GM21786 (cell line): ENCODE measurements around the gene PRMT9.

Experiments
- ATAC-seq: cut with Tn5 transposase; IDR thresholded peaks from one replicate; pipeline ENCODE4 v1.9.1; 2021; ENCODE audit not compliant: unreplicated experiment

Gene PRMT9

GRCh38 chr4:147682755-147683154 is 1.2 kb downstream of the PRMT9 start:
- no peak for ATAC-seq

DNA sequence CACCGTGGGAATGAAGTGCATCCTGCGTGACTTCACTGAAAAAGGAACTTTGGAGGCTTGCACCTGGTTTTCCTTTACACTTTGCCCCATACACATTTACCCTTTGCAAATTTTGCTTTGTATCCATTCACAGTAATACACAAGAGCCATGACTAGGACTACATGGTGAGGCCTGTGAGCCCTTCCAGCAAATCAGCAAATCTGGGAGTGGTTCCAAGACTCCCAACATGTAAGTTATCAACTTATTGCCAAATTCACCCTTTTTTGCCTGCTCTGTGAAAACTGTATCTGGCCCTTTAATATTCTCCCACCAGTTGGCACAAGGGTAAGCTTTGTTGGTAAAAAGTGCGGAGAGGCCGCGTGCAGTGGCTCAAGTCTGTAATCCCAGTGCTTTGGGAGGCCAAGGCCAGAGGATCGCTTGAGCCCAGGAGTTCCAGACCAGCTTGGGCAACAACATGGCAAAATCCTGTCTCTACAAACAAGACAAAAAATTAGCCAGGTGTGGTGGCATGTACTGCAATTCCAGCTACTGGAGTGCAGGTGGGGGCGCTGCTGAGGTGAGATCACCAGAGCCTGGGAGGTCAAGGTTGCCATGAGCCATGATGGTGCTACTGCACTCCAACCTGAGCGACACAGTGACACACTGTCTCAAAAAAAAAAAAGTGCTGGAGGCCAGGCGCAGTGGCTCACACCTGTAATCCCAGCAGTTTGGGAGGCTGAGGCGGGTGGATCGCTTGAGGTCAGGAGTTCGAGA is 5.0 kb downstream of the PRMT9 start:
- ATAC-seq = no peak

DNA sequence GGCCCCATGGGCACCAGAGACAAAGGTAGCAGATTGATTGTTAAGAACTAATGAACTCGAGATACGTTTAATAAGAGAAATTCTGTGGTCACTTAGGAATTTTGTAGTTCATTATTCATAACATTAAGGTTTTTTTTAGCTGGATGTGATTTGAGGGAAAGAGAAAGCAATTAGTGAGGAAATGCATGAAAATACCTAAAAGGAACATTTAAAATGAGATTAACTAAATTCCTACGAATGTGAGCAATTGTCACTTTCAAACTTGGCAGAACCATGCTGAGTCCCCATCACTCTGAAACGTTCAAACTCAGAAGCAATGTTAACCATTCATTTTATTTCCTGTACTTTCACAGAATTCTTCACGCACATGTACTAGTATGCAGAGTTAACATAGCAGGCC is 5.9 kb downstream of the PRMT9 start:
- no peak for ATAC-seq

DNA sequence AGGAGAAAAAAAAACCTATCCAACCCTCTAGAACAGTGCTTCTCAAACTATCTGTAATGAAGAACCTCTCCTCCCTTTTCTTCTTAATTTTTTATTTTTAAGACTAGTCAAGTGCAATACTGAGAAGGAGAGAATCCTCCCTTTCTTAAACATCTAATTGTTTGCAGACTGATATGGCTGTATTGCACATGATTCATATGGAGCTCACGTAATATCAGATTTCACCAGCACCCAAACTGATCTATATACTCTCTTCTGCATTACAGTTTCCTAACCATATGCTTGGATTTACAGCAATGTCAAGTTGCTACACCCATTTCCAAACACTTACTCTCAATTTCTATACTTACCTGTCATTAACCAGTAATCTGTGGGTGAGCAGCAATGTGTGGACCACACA is 9.5 kb downstream of the PRMT9 start:
- ATAC-seq = no peak

DNA sequence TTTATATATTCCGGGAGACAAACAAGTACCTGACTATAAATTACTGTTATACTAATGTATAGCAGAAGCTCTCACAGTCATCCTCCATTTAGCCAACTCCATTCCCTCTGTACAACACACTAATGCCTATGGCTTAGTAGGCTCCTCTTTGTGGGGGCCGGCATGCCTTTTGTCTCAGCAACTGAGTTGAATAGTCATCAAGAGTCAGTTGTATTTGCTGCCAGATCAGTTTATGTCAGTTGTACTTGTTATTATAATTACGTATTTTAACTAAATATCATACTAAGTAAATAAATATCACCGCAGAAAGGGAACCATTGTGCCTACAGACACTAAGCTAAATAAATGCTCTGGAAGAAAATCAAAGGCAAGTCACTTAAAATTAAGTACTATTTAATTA is 9.9 kb downstream of the PRMT9 start:
- ATAC-seq = no peak

DNA sequence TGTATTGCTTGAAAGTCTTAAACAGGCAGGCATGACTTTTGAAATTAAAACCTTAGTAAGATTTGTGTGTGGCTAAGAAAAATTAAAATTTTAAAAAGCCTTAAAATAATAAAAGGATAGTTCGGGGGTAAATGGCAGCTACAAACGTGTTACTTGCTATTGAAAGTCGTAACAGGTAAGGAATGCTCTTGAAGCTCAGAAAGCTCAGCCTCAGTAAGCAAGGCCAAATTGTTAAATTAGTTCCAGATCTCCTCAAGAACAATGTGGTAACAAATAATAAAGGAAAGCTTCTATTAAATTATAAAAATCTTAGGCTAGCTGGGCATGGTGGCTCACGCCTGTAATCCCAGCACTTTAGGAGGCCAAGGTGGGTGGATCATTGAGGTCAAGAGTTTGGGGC is 25.5 kb downstream of the PRMT9 start:
- no peak for ATAC-seq

DNA sequence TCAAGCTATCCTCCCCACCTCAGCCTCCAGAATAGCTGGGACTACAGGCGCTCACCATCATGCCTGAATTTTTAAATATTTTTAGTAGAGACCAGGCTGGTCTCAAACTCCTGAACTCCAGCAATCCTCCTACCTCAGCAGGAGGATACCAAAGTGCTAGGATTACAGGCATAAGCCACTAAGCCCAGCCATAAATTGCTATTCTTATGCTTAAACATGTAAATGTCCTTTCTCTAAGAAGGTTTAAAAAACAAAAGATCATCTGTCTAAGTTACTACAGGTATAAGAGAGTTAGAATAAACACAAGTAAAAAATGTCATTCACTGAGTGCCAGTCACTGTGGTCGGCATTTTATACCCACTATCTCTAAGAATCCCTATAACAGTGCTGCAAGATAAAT is 28.3 kb downstream of the PRMT9 start:
- no peak for ATAC-seq

DNA sequence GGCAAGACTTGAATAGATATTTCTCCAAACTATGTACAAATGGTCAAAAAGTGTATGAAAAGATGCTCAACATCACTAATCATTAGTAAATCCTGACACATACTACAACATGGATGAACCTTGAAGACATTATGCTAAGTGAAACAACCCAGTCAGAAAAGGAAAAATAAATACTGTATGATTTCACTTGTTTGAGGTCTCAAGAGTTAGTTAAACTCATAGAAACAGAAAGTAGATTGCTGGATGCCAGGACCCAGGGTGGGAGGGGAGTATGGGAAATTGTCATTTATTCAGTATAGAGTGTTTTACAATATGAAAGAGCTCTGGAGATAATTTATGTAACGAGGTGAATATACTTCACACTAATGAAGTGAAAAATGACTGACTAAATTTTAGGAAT is 32.4 kb downstream of the PRMT9 start:
- ATAC-seq = peak; percentile 63

DNA sequence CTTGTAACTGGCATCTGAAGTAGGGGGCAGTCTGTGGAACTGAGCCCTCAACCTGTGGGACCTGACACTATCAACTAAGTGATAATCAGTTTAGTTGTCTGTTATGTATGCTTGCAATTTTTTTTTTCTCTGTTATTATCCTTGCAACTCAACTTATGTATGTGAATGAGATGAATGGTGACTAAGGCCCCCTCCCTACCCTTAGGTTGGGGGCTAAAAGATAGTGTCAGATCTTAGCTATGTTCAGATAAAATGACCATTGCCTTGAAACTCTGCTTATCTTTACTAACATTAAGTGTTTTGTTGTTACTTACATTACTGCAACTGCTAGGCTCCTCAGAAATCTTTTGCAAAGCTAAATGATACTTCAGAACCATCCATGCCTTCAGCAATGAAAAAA is 35.3 kb downstream of the PRMT9 start:
- no peak for ATAC-seq

DNA sequence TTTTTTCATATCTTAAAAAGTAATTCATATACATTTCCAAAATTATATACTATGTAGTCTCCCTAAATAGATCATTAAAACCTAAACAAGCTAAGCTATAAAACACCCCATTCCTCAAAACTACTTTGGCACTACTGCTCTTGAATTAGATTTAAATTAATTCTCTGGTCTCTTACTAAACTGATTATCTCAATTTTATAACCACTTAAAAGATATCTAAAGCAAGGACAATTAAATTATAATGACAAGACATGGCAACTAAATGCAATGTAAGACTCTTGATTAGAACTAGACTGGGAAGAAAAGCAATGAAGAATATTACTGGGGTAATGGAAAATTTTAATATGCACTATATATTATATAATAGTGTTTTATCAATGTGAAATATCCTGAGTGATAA is 38.9 kb downstream of the PRMT9 start:
- no peak for ATAC-seq

DNA sequence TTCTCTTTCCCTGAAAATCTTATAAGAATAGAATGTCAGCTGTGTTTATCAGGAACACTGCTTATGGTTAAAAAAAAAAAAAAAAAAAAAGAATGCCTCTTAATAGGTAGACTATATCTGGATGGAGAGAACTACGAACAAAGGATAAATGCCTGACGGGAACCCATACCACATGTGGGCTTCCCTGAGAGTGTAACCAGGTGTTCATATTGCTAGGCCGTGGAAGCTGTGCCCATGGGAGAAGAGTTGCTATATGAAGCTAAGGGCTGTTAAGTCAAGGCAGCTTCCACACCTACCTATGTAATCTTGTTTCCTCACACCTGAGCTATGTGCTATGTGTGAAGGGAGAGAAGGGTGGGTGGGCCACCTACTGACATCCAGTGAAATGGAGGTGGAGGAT is 39.5 kb downstream of the PRMT9 start:
- ATAC-seq = no peak

DNA sequence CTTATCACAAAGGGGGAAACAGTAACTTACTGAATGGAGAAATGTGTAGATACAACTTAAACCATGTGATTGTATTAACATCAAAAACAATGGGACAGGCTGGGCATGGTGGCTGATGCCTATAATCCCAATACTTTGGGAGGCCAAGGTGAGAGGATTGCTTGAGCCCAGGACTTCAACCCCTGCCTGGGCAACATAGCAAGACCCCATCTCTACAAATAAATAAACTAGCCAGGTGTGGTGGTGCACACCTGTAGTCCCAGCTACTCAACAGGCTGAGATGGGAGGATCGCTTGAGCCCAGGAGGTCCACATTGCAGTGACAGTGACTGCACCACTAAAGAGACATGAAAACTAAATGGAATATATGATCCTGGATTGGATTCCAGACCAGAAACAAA is 40.3 kb downstream of the PRMT9 start:
- no peak for ATAC-seq

DNA sequence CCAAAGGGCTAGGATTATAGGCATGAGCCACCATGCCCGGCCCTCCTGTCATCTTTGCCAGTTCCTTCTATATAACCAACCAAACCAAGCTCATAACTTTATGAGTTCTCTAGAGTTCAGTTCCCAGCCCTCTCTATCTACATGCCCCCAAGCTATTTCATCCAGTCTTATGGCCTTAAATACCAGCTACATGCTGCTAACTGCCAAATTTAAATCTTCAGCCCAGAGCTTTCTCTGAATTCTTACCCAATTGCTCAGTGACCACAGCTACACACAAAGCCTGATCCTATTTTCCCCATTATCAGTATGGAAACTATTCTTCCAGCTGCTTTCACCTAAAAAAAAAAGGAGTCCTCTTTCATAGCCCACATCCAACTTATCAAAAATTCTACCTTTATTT is 43.6 kb downstream of the PRMT9 start:
- ATAC-seq = no peak

- ATAC-seq = no peak
These were observed 44.6 kb downstream of the PRMT9 start for GRCh38 chr4:147639388-147639787.

- peak; percentile 75 for ATAC-seq
These were observed 45.0 kb downstream of the PRMT9 start for GRCh38 chr4:147638942-147639341.

DNA sequence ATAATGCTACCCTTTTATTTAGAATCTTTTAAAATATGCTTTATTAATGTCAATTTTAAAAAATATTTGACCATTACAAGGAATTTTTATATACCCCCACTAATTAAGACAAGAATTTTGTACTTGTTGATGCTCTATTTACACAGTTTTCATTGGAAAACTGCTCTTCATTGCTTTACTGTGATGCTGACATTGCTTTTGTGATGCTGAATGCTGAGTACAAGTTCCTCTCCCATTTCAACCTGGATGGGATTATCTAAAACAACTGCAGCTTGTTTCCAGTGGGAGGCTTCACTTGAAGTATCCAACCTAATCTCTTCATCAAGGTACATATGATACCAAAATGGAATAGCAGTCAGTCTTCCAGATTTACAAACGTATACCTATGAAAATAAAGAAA is 45.6 kb downstream of the PRMT9 start:
- no peak for ATAC-seq

DNA sequence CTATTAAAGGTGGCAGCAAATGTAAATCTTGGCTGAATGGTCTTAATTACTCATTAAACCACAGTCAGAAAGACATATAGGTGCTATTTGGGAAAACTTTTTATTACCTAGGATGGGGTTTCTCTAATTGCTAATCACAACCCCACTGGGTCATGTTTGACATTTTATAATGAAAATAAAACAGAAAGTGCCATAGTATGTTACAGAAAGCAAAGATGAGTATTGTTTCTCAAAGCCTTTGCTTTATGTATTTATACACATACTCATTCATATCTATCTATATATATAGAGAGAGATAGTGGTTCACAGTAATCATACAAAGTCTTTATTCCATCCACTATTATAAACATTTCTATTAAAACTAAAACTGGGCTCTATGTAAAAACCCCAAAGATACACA is 48.6 kb downstream of the PRMT9 start:
- ATAC-seq = no peak

- no peak for ATAC-seq
These were observed 50.3 kb downstream of the PRMT9 start for GRCh38 chr4:147633643-147634042.

DNA sequence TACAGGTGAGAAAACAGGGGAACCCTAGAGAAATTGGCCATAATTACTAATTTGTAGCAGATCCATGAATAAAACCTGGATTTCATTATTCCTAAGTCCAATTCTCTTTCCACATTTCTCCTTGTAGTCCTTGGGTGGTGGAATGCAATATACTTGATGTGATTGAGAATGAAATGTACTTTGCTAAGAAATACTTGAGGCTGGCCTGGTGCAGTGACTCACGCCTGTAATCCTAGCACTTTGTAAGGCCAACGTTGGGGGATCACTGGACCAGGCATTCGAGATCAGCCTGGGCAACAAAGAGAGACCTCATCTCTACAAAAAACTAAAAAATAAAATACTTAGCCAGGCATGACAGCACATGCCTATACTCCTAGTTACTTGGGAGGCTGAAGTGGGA is 50.9 kb downstream of the PRMT9 start:
- no peak for ATAC-seq

- ATAC-seq = no peak
These were observed 53.9 kb downstream of the PRMT9 start for GRCh38 chr4:147629783-147630730.

- ATAC-seq = no peak
These were observed 55.5 kb downstream of the PRMT9 start for GRCh38 chr4:147628415-147628814.

GRCh38 chr4:147626903-147627302 is 57.1 kb downstream of the PRMT9 start:
- no peak for ATAC-seq
